ENCODE measurements around the gene BRS3.

GRCh38 chrX:136476501-136476900 is 11.2 kb upstream of the BRS3 start:
- TF ChIP-seq ZNF282 (CRISPR knock-in tag; IDR thresholded peaks at IDR 0.05) (no peak), WHSC1 (IDR thresholded peaks at IDR 0.05; ENCODE audit: low read length) (no peak), GABPA (tag; conservative IDR thresholded peaks at IDR 0.05; ENCODE audit: low read depth) (no peak)
- TF ChIP-seq, protein P1, sequence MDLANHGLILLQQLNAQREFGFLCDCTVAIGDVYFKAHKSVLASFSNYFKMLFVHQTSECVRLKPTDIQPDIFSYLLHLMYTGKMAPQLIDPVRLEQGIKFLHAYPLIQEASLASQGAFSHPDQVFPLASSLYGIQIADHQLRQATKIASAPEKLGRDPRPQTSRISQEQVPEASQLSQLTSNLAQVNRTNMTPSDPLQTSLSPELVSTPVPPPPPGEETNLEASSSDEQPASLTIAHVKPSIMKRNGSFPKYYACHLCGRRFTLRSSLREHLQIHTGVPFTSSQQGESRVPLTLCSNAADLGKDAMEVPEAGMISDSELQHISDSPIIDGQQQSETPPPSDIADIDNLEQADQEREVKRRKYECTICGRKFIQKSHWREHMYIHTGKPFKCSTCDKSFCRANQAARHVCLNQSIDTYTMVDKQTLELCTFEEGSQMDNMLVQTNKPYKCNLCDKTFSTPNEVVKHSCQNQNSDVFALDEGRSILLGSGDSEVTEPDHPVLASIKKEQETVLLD (IDR thresholded peaks at IDR 0.05), result no peak
